HG03108 (cell line): ENCODE measurements around the gene USP9X.
A peak's percentile ranks its signal among the peaks of the same experiment; 100 is the strongest.
"Not testable (repeated sequence)": the region's sequence is repeated elsewhere in the genome, so short reads cannot be mapped to it uniquely, and the experiment has no call there.

Experiments
- ATAC-seq: cut with Tn5 transposase; IDR thresholded peaks from one replicate; pipeline ENCODE4 v1.9.1; 2021; ENCODE audit warnings: moderate library complexity; ENCODE audit not compliant: unreplicated experiment

USP9X gene

DNA sequence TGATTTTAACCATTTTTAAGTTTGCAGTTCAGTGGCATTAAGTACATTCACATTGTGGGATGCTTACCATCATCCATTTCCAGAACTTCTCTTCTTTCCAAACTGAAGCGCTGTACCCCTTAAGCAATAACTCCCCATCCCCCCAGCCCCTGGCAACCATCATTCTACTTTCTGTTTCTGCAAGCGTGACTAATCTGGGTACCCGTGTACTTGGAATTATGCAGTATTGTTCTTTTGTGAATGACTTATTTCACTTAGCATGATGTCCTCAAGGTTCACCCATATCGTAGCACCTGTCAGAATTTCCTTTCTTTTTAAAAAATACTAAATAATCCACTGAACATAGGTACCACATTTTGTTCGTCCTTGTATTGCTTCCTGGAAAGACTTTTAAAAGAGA is 32.9 kb downstream of the USP9X start:
- ATAC-seq: no peak

DNA sequence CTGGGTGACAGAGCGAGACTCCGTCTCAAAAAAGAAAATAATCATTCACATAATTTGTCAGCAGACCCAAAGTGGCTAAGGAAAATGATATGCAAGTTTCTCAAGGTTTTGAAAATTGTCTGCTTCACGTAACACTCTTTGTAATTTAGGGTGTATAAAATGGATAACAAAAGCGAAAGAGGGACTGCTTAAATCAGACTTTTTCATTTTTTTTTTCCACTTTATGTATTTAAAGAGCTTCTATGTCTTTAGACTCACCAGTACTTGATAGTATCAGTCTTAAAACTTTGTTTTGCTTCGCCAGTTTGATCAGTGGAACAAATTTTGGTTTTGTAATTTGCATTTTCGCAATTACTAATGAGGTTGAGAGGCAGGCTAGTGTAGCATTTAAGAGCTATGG is 34.6 kb downstream of the USP9X start:
- ATAC-seq: no peak

DNA sequence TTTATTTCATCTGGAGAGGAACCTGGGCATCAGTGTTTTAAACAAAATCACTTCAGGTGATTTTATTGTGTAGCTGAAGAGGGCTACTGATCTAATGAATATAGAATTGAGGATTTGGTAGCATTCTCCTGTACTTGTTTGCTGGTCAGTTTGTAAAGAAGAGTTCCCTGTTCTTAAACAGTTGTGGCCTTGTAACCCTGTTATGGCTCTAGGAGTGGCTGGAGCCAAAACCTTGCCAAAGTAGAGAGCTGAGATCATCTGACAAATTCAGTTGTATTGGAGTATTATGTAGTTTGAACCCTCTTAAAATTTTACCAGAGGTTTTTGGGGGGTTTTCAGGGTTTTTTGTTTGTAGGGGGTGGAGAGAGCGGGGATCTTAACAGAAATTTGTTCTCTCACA is 36.5 kb downstream of the USP9X start:
- ATAC-seq: no peak

DNA sequence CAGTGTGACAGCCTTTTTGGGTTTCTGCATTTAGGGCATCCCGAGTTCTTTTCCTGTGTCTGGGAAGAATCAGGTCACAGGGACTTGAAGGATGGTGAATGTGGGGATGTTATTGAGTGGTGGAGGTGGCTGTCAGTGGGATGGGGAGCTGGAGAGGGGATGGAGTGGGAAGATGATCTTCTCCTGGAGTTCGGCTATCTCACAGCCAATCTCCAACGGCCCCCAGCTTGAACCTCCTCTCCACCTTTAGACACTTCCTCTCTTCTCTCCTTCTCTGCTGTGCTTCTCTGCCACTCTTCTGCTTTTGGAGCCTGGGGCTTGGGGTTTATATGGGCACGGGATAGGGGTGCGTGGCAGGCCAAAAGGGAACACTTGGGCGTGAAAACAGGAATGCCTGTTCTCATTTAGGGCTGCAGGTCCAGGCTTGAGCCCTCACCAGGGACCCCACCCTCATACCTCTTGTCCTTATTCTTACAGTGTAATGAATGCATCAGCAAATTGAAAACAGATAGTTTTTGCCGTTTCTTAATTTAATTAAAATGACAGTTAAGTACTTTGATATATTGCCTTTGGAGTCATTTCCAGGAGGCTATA is 37.5 kb downstream of the USP9X start:
- no peak for ATAC-seq

DNA sequence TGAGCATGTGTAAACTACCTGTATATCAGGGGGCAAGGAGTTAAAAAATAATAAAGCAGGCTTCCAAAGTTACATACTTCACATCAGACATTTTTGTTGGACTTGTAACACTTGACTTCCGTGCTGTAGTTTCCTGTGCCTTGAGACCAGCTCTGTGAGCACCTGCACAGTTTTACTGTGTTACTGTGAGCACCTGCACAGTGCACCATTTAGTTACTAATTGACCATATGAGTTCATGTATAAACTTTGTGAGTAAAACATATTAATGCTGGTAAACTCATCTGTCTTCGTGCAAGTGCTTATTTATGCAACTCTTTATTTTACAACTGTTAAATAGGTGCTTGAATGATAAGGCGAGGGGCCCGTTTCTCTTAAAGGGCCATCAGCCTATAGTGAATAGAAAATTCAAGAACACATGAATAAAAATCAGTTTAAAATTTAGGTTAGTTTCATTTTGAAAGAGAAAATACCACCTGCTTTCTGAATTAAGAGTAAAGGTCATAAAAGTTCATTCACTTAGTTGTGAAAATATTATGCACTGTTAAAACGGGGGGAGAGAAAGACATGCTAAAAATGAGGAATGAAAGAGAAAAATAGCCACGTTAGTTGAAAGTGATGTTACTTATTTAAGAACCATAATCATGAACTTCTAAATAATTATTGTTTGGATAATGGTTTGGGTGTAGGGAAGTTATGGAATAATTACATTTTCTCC is 42.4 kb downstream of the USP9X start:
- peak; percentile 84 for ATAC-seq

DNA sequence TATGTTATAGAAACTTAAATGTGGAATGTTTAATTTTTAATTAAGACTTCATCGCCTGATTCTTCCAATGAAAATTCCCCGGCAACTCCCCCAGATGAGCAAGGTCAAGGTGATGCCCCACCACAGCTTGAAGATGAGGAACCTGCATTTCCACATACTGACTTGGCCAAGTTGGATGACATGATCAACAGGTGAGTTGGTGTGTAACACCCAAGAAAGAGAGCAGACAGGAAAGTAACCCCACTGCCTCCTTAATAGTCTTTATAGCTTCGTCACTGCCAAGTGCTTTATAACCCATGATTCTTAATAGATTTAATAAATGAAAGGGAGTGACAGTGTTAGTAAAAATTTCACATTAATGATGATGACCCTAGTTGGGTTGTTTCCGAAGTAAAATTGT is 43.7 kb downstream of the USP9X start:
- ATAC-seq: no peak

DNA sequence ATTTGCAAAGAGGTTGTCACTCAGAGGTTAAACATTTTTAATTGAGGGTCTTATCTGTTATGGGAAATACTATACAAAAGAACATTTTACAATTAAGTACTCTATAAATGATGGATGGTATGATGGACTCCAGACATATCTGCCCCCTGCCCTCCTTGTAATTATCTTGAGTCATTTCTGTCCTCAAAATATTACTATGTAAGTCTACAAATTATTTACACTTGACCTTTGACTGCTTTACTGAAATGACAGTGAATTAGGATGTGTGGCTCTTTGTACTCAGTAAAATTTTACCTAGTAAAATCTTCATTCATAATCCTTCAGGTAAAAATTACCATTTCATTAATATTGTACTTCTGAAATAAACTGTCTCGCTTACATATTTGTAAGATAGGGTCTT is 46.5 kb downstream of the USP9X start:
- no peak for ATAC-seq

DNA sequence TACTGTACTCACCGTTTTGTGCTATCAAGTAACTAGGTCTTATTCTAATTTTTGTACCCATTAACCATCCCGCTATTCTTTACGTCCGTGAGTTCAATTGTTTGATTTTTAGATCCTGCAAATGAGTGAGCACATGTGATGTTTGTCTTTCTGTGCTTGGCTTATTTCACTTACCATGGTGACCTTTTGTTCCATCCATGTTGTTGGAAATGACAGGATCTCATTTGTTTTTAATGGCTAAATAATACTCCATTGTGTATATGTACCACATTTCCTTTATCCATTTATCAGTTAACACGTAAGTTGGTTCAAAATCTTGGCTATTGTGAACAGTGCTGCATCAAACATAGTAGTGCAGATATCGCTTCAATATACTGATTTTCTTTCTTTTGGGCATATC is 48.3 kb downstream of the USP9X start:
- no peak for ATAC-seq

DNA sequence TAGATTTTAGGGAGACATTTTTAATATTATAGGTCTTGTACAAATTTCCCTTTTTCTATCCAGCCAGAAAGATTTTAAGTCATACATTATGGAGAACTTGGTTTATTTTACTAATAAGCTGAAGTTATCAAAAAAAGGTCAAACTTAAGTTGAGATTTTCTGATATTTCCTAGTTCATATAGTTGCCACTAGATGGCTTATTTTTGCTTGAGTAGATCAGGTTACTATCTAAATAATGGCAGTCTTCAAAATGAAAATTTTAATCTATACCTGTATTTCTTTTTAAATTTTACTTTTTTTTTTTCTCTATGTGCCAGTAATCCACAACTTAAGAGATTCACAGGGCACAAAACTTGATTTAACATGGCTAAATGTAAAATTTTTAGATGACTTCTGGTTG is 52.3 kb downstream of the USP9X start:
- no peak for ATAC-seq

DNA sequence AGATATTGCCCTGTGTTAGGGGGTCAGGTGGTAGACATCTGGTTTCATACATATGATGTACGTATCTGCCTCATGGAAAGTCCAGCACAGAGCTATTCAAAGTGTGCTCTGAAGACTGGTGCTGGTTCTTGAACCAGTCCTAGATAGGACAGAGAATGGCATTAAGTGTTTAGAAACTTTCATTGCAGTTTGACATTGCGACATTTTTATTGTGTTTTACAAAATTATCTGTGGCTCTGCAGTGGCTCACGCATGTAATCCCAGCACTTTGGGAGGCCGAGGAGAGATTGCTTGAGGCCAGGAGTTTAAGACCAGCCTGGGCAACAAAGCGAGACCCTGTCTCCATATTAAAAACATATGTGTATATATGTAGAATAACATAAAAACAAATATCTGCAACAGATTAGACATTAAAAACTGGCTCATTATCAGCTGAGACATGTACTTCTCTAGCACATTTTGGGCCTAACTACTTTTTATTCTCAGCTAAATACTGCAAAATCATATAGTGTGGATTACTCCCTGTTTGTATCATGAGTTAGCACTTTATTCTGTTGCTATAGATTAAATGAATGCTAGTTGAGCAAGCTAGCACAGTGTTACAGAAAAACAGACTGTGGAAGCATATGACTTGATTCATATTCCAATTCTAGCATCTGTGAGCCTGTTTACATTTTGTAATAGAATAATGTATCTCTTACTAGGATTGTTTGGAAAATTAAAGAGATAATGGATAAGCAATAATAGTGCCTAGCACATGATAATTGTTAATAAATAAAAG is 57.1 kb downstream of the USP9X start:
- ATAC-seq: no peak

DNA sequence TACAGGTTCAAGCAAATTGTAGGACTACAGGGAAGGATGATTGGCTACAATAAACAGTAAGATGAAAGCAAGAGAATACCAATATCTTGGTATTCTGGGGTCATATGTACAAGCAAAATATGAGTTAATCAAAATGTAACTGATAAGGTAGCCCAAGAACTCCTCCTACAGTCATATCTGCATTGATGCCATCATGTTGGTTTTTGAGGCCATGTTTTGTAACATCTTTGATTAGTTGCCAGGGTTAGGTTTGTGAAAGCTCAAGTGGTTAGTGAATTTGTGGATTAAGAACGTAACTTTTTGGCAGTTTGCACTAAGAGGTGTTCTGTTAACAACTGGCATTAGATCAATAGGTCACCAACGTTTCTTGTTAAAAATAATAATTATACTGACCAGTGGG is 59.6 kb downstream of the USP9X start:
- no peak for ATAC-seq

DNA sequence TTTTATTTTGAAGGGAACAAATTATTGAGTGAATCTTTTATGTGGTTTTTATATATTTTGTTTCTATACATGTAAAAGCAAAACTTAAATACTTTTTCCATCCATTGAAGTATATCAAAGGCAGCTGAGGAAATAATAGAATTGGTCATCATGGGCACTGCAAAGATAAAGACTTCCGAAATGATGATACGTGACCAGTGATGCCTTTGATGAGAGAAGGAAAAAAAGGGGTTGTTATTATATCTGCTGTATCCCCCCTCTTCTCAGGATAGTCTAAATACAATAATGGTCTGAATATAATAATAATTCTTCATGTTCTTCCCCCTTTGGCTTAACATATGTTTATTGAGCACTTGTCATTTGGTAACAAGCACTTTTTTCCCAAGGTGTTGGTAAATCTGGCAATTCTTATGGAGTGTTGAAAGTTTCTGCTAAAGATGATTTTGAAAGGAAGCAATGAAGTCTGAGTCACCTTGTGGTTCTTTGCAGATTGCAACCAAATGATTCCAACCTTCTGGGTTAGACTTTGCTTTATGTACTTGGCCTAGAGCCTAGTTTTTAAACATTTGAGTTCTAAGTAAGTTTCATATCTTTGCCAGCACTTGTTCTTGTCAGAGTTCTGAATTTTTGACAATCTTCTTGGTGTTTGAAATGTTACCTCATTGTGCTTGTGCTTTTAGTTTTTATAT is 60.8 kb downstream of the USP9X start:
- ATAC-seq: no peak

DNA sequence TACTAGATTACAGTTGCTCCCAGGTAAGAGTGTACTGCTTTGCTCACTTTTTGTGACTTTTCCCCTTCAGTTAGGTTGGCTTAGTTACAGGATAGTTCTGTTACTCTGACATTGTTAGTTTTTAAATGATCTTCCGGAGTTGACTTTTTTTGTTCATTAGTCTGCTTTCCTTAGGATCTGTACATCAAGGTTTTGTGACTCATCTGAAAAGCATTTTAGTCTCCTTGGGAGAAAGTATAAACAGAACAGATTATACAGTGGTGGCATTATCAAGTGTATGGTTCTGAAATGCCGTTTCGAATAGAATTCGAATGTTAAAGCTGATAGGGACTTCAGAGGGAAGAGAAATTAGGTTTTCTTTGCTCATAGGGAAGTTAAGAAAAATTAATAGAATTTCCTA is 63.3 kb downstream of the USP9X start:
- no peak for ATAC-seq

DNA sequence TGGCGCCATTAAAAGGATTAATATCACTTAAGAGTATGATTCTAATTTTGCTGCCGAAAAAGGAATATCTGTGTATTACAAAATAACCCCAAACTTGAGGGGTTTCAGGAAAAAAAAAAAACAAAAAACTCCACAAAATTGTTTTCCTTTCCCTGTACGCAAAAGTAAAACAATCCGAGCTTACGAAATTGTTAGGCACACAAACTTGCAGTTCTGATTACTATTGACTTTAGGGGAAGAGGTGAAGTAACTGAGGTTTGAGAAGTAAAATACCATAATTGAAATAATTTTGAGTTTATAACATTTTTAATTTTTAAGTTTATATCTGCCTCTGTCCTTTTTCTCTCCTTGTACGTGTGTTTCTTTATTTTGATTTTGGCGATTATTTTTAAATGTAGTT is 64.8 kb downstream of the USP9X start:
- ATAC-seq: no peak

DNA sequence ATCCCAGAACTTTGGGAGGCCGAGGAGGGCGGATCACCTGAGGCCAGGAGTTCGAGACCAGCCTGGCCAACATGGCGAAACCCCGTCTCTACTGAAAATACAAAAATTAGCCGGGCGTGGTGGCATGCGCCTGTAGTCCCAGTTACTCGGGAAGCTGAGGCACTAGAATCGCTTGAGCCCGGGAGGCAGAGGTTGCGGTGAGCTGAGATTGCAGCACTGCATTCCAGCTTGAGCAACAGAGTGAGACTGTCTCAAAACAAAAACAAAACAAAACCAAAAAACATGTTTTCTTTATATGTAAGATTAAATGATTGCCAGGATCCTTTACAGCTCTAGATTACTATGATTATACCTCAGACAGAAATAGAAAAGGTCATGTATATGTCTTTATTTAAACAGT is 66.5 kb downstream of the USP9X start:
- not testable (repeated sequence) for ATAC-seq

DNA sequence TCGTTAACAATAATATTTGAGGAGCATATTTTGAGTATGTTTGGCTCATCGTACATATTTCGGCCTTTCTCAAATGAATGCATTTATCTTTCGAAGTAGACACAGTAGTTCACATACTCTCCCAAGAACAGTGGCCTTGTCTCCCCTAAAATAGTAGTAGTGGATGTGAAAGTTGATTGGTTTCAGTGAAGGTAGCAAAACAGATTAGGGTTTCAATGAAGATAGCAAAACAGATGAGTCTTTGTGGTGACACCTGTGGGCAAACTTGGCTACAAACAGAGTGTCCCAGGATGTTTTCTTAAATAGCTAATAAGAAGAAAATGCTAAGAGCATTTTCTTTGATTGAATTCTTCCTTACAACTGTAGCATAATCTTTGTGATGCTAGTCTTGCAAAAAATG is 67.0 kb downstream of the USP9X start:
- ATAC-seq: no peak

DNA sequence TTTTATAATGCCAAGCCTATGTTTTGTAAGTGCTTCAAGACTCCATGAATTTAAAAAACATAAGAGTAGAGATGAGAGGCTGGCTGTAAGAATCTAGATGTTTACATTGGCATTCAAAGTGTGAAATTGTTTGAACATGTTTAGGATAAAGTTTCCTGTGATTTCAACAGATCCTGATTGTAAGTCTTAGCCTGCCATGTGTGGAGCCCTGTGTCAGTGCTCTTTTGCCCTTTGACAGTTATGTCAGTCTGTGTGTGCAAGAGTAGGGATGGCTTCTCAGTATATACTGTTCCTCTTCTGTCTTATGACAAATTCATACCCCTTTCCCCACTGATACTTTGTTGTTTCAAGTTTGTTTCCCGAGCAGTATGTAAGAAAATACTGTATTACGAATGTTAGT is 68.2 kb downstream of the USP9X start:
- ATAC-seq: no peak

DNA sequence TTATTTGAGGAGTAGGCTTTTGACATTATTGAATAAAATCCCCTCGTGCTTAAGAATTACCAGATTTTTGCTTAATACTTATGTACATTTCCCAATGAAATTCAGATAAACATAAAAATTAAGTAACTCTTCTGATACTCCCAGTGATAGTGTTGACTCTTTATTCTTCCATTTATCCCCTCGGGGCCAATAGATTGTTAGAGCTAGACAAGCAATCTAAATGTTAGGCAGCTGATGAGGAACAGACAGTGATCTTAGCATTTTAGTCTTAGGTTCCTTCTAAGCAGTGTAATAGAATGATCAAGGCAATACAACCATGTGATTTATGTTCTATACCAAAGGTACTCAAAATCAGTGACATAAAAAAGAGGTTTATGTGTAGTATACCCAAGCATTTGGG is 68.7 kb downstream of the USP9X start:
- ATAC-seq: no peak

DNA sequence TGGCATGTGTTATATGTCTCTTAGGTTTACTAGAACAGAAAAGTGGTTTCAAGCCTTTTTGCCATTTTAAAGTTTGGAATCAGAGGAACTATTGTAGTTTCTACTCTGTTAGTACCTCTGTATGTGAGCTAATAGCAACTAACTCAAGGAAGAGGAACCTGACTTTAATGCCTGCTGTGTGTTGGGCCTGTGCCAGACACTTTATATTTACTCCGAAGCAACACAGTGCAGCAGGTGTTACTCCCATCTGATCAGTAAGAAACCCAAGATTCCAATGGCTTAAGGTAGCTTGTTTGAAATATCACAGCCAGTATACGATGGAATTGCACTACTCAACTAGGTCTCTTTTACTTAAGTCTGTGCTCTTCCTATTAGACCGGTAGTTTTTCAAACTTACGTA is 79.2 kb downstream of the USP9X start:
- ATAC-seq: no peak

DNA sequence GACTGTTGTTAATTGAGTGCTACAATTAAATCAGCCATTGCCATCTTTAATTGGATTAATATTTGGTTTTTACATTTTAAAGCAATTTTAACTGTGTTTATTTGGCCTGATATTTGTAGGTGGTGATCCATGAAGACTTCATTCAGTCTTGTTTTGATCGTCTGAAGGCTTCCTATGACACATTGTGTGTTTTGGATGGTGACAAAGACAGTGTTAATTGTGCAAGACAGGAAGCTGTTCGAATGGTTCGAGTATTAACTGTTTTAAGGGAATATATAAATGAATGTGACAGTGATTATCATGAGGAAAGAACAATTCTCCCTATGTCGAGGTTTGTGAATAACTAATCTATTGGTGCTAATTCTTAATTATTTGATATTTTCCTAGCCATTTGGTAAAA is 82.6 kb downstream of the USP9X start:
- no peak for ATAC-seq

DNA sequence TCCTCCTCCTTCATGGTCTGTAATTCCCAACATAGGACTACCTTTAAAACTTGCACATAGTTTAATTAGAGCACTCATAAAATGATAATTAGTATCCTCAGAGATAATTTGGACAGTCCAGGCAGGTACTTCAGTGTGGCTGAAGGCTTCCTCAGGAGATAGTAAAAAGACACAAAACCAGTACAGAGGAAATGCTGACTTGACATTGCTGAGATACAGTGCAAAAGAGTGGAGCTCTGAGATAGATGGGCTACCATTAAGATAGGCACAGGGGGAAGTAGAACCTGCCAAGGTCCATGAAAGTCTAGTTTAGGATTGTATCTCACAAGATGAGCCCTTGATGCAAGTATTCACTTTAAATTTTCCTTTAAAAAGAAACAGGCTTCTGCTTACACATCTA is 91.0 kb downstream of the USP9X start:
- ATAC-seq: no peak

DNA sequence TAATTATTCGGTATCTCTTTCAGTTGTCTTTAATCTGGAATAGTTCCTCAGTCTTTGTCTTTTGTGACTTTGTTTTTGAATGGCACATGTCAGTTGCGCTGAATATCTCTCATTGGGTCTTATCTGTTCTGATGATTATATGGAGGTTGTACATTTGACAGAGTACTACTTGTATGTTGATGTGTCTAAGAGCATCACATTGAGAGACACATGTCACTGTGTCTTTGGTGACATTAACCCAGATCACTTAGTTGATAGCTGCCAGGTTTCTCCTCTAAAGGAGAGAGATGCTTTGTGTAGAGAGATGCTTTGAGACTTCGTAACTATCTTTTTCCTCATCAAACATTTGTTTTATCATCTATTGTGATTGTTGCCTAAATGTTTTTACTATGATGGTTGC is 92.1 kb downstream of the USP9X start:
- no peak for ATAC-seq
